Endothelial cell (in vitro differentiated cells): ENCODE data around the gene PRKG1. TPM values are rescaled to one million over a fixed set of nuclear protein-coding genes. Genes with fewer than 3 reads are reported as not detected.

Experiments
- DNase-seq: peaks from one replicate; pipeline ENCODE4 v3.0.0; 2021; ENCODE audit warnings: low spot score
- H3K27ac Mint-ChIP-seq: one replicate; pipeline ENCODE4 v1.8.0; 2021; ENCODE audit warnings: mixed read lengths, inconsistent platforms; ENCODE audit not compliant: unreplicated experiment
- H3K27me3 Mint-ChIP-seq: one replicate; pipeline ENCODE4 v1.8.0; 2021; ENCODE audit warnings: mild to moderate bottlenecking, moderate library complexity, mixed read lengths, inconsistent platforms; ENCODE audit not compliant: unreplicated experiment
- H3K36me3 Mint-ChIP-seq: one replicate; pipeline ENCODE4 v1.8.0; 2021; ENCODE audit warnings: mild to moderate bottlenecking, low read depth, mixed read lengths, inconsistent platforms; ENCODE audit not compliant: unreplicated experiment
- H3K4me1 Mint-ChIP-seq: one replicate; pipeline ENCODE4 v1.8.0; 2021; ENCODE audit warnings: mild to moderate bottlenecking, mixed read lengths, inconsistent platforms; ENCODE audit not compliant: unreplicated experiment
- H3K4me3 Mint-ChIP-seq: one replicate; pipeline ENCODE4 v1.8.0; 2021; ENCODE audit warnings: mild to moderate bottlenecking, mixed read lengths, inconsistent platforms; ENCODE audit not compliant: unreplicated experiment
- H3K9me3 Mint-ChIP-seq: one replicate; pipeline ENCODE4 v1.8.0; 2021; ENCODE audit warnings: mixed read lengths, inconsistent platforms; ENCODE audit not compliant: unreplicated experiment
- total RNA-seq: library from RNA; stranded (reverse); fragmentation: NEBNext Ultra II Directional; extraction: Animal tissue kit (Norgen Biotek cat#: 25700); gene quantifications from one replicate; pipeline ENCODE4 v1.2.1, GENCODE V29; 2021; ENCODE audit not compliant: unreplicated experiment
- TF ChIP-seq, protein P1 (sequence below): fragments of 200-600 bp; sonication (generic); IDR thresholded peaks from one replicate; pipeline ENCODE4 v1.5.0; 2021; ENCODE audit warnings: antibody characterized with exemption; ENCODE audit not compliant: unreplicated experiment

Gene PRKG1
- total RNA-seq, 1 donor from 2014 or later: 10.7 TPM

DNA sequence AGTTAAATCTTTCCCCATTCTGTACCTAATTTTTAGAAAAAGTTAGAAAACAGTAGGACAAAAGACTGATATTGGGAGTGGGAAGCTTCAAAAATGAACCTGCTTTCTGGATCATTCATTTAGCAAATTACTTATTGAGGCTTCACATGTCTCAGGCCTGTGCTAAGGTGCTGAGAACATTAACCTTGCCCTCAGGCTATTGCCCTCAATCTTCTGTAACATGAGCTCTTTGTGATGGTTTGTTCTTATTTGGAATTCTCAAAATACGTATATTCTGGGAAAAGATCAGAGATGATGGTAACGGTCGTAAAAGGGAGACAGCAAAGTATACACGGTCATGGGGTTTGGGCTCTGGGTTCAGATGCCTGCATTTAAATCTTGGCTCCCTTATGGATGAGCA is 39.5 kb upstream of the PRKG1 start:
- DNase-seq: no peak
- no peak overlapping the region for H3K27ac Mint-ChIP-seq
- H3K27me3 Mint-ChIP-seq: no peaks in the 10 kb centered on the region
- no peaks in the 10 kb centered on the region for H3K9me3 Mint-ChIP-seq
- no peaks in the 10 kb centered on the region for H3K36me3 Mint-ChIP-seq
- H3K4me1 Mint-ChIP-seq: no peaks in the 10 kb centered on the region
- H3K4me3 Mint-ChIP-seq: no peak overlapping the region
- TF ChIP-seq, protein P1, sequence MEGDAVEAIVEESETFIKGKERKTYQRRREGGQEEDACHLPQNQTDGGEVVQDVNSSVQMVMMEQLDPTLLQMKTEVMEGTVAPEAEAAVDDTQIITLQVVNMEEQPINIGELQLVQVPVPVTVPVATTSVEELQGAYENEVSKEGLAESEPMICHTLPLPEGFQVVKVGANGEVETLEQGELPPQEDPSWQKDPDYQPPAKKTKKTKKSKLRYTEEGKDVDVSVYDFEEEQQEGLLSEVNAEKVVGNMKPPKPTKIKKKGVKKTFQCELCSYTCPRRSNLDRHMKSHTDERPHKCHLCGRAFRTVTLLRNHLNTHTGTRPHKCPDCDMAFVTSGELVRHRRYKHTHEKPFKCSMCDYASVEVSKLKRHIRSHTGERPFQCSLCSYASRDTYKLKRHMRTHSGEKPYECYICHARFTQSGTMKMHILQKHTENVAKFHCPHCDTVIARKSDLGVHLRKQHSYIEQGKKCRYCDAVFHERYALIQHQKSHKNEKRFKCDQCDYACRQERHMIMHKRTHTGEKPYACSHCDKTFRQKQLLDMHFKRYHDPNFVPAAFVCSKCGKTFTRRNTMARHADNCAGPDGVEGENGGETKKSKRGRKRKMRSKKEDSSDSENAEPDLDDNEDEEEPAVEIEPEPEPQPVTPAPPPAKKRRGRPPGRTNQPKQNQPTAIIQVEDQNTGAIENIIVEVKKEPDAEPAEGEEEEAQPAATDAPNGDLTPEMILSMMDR: no peak

DNA sequence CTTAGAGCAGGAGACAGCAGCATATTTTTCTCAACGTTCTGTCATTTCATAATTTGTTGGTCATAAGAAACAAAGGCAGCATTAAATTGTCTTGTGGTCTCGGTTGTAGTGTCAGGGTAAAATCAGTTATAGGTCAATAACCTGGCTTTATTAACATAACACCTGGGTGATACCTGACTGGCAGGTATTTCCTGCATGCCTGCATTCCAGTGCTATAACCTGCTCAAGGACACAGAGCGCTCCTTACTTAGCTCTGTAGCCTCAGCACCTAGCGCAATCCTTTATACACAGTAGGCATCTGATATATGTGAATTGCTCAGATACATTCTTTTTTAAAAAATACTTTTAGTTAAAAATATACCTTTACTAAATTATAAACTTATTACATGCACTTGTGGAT is 38.9 kb upstream of the PRKG1 start:
- no peak for DNase-seq
- no peak overlapping the region for H3K27ac Mint-ChIP-seq
- no peaks in the 10 kb centered on the region for H3K9me3 Mint-ChIP-seq
- TF ChIP-seq, protein P1: no peak
- H3K4me1 Mint-ChIP-seq: no peaks in the 10 kb centered on the region
- no peaks in the 10 kb centered on the region for H3K36me3 Mint-ChIP-seq
- no peak overlapping the region for H3K4me3 Mint-ChIP-seq
- no peaks in the 10 kb centered on the region for H3K27me3 Mint-ChIP-seq

DNA sequence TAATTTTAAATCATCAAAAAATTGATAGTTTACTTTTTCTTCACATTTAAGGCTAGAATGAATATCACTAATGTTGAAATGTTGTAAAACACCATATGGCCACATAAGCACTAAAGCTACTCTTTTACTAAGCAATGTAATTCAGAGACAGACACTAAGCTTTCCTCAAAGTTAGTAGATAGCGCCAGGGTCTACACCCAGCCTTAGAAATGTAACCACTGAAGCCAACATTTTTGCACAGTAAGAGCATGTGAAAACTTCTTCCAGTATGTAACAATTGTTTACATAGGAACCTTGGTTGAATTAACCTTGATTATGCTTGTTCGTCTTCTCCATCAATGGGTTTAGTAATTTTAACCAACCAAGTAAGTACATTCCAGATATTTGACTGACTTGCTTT is 28.4 kb upstream of the PRKG1 start:
- Mint-ChIP-seq H3K36me3 (no peaks in the 10 kb centered on the region), H3K4me3 (no peak overlapping the region), H3K27ac (no peak overlapping the region), H3K9me3 (no peaks in the 10 kb centered on the region), H3K4me1 (no peaks in the 10 kb centered on the region), H3K27me3 (peaks cover 2% of the 10 kb centered on the region)
- TF ChIP-seq, protein P1: no peak
- DNase-seq: no peak

DNA sequence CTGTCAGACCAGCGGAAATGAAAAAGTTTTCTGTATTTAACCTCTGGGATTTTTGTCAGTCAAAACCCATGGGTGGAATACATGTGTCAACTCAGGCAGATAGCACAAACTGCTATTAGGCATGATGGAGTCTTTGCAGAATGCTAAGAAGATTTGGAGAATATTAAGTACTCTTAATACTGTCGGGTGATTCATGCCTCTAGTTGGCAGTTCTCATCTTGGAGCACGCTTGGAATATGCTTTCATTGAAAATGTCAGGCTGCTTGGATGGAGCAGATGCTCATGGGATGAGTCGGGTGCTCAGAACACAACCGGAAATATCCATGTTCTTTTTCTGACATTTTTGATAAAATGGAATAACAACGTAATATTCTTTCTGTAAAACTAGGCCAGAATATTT is 27.6 kb upstream of the PRKG1 start:
- no peaks in the 10 kb centered on the region for H3K36me3 Mint-ChIP-seq
- DNase-seq: no peak
- H3K27ac Mint-ChIP-seq: no peak overlapping the region
- no peak overlapping the region for H3K4me3 Mint-ChIP-seq
- H3K27me3 Mint-ChIP-seq: peaks cover 2% of the 10 kb centered on the region
- H3K9me3 Mint-ChIP-seq: no peaks in the 10 kb centered on the region
- H3K4me1 Mint-ChIP-seq: no peaks in the 10 kb centered on the region
- TF ChIP-seq, protein P1: no peak

DNA sequence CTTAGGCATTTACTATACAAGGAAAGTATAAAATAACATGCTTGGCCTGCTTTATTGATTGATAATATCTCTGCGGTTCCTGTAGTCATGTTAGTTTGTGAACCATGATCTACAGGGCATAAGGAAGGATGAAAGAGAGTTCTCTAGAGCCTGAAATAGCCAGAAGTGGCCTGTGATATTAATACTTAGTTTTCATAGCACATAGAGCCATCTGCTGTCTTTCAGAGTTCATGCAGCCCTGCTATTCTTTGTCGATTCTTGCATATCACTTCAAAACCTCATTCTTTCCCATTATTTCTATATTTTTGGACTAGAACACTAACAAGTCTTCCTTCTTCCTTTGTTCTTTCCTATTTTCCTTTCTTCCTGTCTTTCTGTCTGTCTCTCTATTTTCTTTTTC is 26.4 kb upstream of the PRKG1 start:
- DNase-seq: no peak
- H3K9me3 Mint-ChIP-seq: no peaks in the 10 kb centered on the region
- H3K27me3 Mint-ChIP-seq: peaks cover 2% of the 10 kb centered on the region
- TF ChIP-seq, protein P1: no peak
- no peak overlapping the region for H3K27ac Mint-ChIP-seq
- no peaks in the 10 kb centered on the region for H3K36me3 Mint-ChIP-seq
- no peak overlapping the region for H3K4me3 Mint-ChIP-seq
- no peaks in the 10 kb centered on the region for H3K4me1 Mint-ChIP-seq
